Adrenal gland (tissue), 5 donors: ENCODE results near the gene MICU1.

Experiments
- POLR2A ChIP-seq, 2 donors: fragments of 450-650 bp; IDR thresholded peaks; one replicate each; pipeline ENCODE4 v1.6.1; 2017; ENCODE audit warnings: antibody characterized with exemption in 2 of 2, mild to moderate bottlenecking in 2 of 2, moderate library complexity in 1 of 2
- TF ChIP-seq, protein P1 (sequence below), 6 experiments: fragments of 450-650 bp in 4 of 6; fragments of 200-600 bp in 2 of 6; sonication (generic) in 1 of 6; IDR thresholded peaks; 1 replicate in 5 of 6; 2 replicates in 1 of 6; pipeline versions ENCODE4 v1.5.1 to v1.8.0; 2016 to 2021; ENCODE audit warnings: antibody characterized with exemption in 6 of 6, mild to moderate bottlenecking in 2 of 6, moderate library complexity in 1 of 6
- donor health status: DM: no; HTN: no; CAD: no.

DNA sequence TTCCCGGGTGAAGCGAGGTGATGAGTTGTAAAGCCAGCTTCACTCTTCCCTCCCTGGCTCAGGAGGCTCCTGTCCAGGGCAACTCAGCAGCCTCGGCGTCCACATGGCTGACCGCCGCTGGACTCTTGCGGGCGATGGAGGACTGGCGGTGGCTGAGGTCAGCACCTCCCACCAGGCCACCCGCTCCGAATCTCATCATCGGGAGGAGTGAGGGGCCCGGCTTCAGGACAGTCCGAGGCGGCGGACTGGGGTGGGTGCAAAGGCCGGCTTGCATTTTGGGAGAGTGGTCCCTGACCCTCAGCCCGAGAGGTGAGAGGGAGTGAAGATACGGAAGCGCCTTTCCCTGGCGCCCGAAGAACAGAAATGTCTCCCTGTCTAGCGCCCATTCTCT is 271.9 kb downstream of the MICU1 start:
- TF ChIP-seq, protein P1, sequence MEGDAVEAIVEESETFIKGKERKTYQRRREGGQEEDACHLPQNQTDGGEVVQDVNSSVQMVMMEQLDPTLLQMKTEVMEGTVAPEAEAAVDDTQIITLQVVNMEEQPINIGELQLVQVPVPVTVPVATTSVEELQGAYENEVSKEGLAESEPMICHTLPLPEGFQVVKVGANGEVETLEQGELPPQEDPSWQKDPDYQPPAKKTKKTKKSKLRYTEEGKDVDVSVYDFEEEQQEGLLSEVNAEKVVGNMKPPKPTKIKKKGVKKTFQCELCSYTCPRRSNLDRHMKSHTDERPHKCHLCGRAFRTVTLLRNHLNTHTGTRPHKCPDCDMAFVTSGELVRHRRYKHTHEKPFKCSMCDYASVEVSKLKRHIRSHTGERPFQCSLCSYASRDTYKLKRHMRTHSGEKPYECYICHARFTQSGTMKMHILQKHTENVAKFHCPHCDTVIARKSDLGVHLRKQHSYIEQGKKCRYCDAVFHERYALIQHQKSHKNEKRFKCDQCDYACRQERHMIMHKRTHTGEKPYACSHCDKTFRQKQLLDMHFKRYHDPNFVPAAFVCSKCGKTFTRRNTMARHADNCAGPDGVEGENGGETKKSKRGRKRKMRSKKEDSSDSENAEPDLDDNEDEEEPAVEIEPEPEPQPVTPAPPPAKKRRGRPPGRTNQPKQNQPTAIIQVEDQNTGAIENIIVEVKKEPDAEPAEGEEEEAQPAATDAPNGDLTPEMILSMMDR (IDR thresholded peaks at IDR 0.05): no peak
- TF ChIP-seq POLR2A (IDR thresholded peaks at IDR 0.05): no peak
